GM13976 (cell line): ENCODE data around the gene ZNF333.

Experiments used
- DNase-seq: peaks from one replicate; pipeline ENCODE4 v3.0.0; 2012; ENCODE audit warnings: low spot score
- CTCF ChIP-seq: IDR thresholded peaks from 2 replicates; pipeline ENCODE4 v1.5.1; 2012; ENCODE audit warnings: borderline replicate concordance, mild to moderate bottlenecking; ENCODE audit not compliant: insufficient read depth; ENCODE audit errors: extremely low read depth, missing control alignments, control extremely low read depth
- in situ Hi-C: fragments of 300-500 bp; cut with MboI; formaldehyde crosslinking; loops from one replicate; pipeline ENCODE4 v1.12.0; 2022; ENCODE audit warnings: low sequenced_read_pairs, mixed read lengths, inconsistent platforms; ENCODE audit not compliant: unreplicated experiment

The ZNF333 gene

GRCh38 chr19:14733574-14733973 lies 43.7 kb downstream of the ZNF333 start:
- in situ Hi-C loops = no loop called here
- TF ChIP-seq CTCF = no peak
- DNase-seq = no peak

- no peak for TF ChIP-seq CTCF
- DNase-seq = no peak
- in situ Hi-C loops = no loop called here
Observed at GRCh38 chr19:14735915-14736314, 46.1 kb downstream of the ZNF333 start.

- no peak for DNase-seq
- in situ Hi-C loops = no loop called here
- no peak for TF ChIP-seq CTCF
Observed at GRCh38 chr19:14746886-14747285, 57.0 kb downstream of the ZNF333 start.

- in situ Hi-C loops = no loop called here
- no peak for TF ChIP-seq CTCF
- no peak for DNase-seq
Observed at GRCh38 chr19:14748601-14749000, 58.8 kb downstream of the ZNF333 start.

- no peak for TF ChIP-seq CTCF
- no peak for DNase-seq
- in situ Hi-C loops = no loop called here
Observed at GRCh38 chr19:14758816-14759215, 69.0 kb downstream of the ZNF333 start.

GRCh38 chr19:14761607-14762006 lies 71.8 kb downstream of the ZNF333 start:
- in situ Hi-C loops = no loop called here
- no peak for DNase-seq
- no peak for TF ChIP-seq CTCF

GRCh38 chr19:14762111-14762510 lies 72.3 kb downstream of the ZNF333 start:
- in situ Hi-C loops = no loop called here

More at GRCh38 chr19:14762111-14762510, 72.3 kb downstream of the ZNF333 start:
- DNase-seq = no peak
- TF ChIP-seq CTCF = no peak
